CD4-positive, alpha-beta T cell (primary cell): Measurements from ENCODE around the gene MYBL2. TPM values are rescaled to one million over a fixed set of nuclear protein-coding genes. Genes with fewer than 3 reads are reported as not detected.

Experiments used
- ATAC-seq: fragments of 200-7000 bp; cut with Tn5 transposase; one replicate; pipeline ENCODE4 v1.10.0; 2022; ENCODE audit warnings: mild to moderate bottlenecking; ENCODE audit not compliant: poor library complexity
- CTCF ChIA-PET: fragments of 350-600 bp; sonication (Branson Sonifier 250); formaldehyde crosslinking; loops from one replicate; lab custom pipeline; 2021; ENCODE audit warnings: antibody characterized with exemption, inconsistent platforms; lab: Charles Lee
- POLR2A ChIA-PET: fragments of 350-600 bp; sonication (Branson Sonifier 250); formaldehyde crosslinking; loops from one replicate; lab custom pipeline; 2021; ENCODE audit warnings: antibody characterized with exemption, inconsistent platforms; lab: Charles Lee
- DNase-seq, 14 experiments: peaks; one replicate each; pipeline ENCODE4 v3.0.0-alpha.2; 2013 to 2020; ENCODE audit warnings: mixed read lengths in 2 of 14
- H3K27ac ChIP-seq, 2 donors: one replicate each; pipeline versions ENCODE4 v1.5.1 to v1.7.0; 2013; ENCODE audit warnings: low read length in 2 of 2, low read depth in 1 of 2, mild to moderate bottlenecking in 1 of 2
- H3K27me3 ChIP-seq, 2 experiments: 1 replicate in 1 of 2; 2 replicates in 1 of 2; pipeline versions ENCODE4 v1.6.1 to v1.7.0; 2013; ENCODE audit warnings: low read length in 2 of 2, control low read depth in 1 of 2, mild to moderate bottlenecking in 1 of 2, moderate library complexity in 1 of 2; ENCODE audit not compliant: insufficient read depth in 2 of 2, control insufficient read depth in 1 of 2
- H3K36me3 ChIP-seq: one replicate; pipeline ENCODE4 v1.6.1; 2013; ENCODE audit warnings: low read length, control low read depth; ENCODE audit not compliant: insufficient read depth
- H3K4me1 ChIP-seq: one replicate; pipeline ENCODE4 v1.6.1; 2013; ENCODE audit warnings: low read length, control low read depth; ENCODE audit not compliant: insufficient read depth
- H3K4me3 ChIP-seq: one replicate; pipeline ENCODE4 v1.5.1; 2013; ENCODE audit warnings: mild to moderate bottlenecking, low read length, moderate library complexity
- H3K9me3 ChIP-seq, 2 experiments: 1 replicate in 1 of 2; 2 replicates in 1 of 2; pipeline versions ENCODE4 v1.6.1 to v1.7.0; 2013; ENCODE audit warnings: low read length in 2 of 2, mild to moderate bottlenecking in 2 of 2, control low read depth in 1 of 2, moderate library complexity in 1 of 2; ENCODE audit not compliant: control insufficient read depth in 1 of 2, insufficient read depth in 1 of 2
- H3K27ac Mint-ChIP-seq: one replicate; pipeline ENCODE4 v1.8.0; 2020; ENCODE audit warnings: mixed read lengths
- H3K27me3 Mint-ChIP-seq: one replicate; pipeline ENCODE4 v1.8.0; 2021; ENCODE audit warnings: mixed read lengths
- H3K36me3 Mint-ChIP-seq: one replicate; pipeline ENCODE4 v1.8.0; 2021; ENCODE audit warnings: low read depth, mixed read lengths
- H3K4me1 Mint-ChIP-seq: one replicate; pipeline ENCODE4 v1.8.0; 2021; ENCODE audit warnings: low read depth, mixed read lengths
- H3K4me3 Mint-ChIP-seq: one replicate; pipeline ENCODE4 v1.8.0; 2020; ENCODE audit warnings: mild to moderate bottlenecking, mixed read lengths
- H3K9me3 Mint-ChIP-seq: one replicate; pipeline ENCODE4 v1.8.0; 2020; ENCODE audit warnings: mixed read lengths
- CTCF ChIP-seq: fragments of 200-600 bp; IDR thresholded peaks from one replicate; pipeline ENCODE4 v1.8.0; 2022; ENCODE audit warnings: antibody characterized with exemption, mild to moderate bottlenecking
- intact Hi-C, 2 experiments: fragments of 100-400 bp; cut with DNase I in 1 of 2; cut with micrococcal nuclease in 1 of 2; formaldehyde crosslinking; loops; one replicate each; pipeline versions ENCODE4 v1.15.1 to v1.9.0; 2023 to 2025; cut with DNase I, micrococcal nuclease
- total RNA-seq, 174 experiments: library from RNA in 2 of 174; stranded (reverse) in 2 of 174; gene quantifications; one replicate each; pipeline ENCODE4 v1.2.3 and lab custom pipeline; 2021 to 2026

The MYBL2 gene
- total RNA-seq, 2 experiments from 2014 or later, result 0.56 to 0.69 TPM

GRCh38 chr20:43669332-43669731 is 2.4 kb downstream of the MYBL2 start:
- intact Hi-C loops, result loop anchor here in 1 of 2 experiments (5.0 kb wide), 1 partner anchor 53 kb away; no protein-coding TSS in a partner anchor
- Mint-ChIP-seq H3K9me3 (no peaks in the 10 kb centered on the region), H3K27ac (no peak overlapping the region), H3K36me3 (no peaks in the 10 kb centered on the region), H3K4me1 (no peaks in the 10 kb centered on the region), H3K4me3 (no peak overlapping the region), H3K27me3 (peaks cover 37% of the 10 kb centered on the region)
- peaks cover 16 to 30% of the 10 kb centered on the region in 2 experiments for H3K27me3 ChIP-seq
- H3K27ac ChIP-seq, result no peak overlapping the region
- ATAC-seq, result no peak
- POLR2A ChIA-PET, result no interaction called here
- H3K9me3 ChIP-seq, result peaks cover 0 to 2% of the 10 kb centered on the region in 2 experiments
- H3K36me3 ChIP-seq, result no peaks in the 10 kb centered on the region
- CTCF ChIA-PET, result no interaction called here
- TF ChIP-seq CTCF, result no peak
- H3K4me1 ChIP-seq, result peaks cover 15% of the 10 kb centered on the region
- DNase-seq, result no peak
- no peak overlapping the region for H3K4me3 ChIP-seq

- Histone ChIP-seq H3K27me3 (peaks cover 16 to 30% of the 10 kb centered on the region in 2 experiments), H3K27ac (no peak overlapping the region), H3K36me3 (no peaks in the 10 kb centered on the region), H3K4me1 (peaks cover 15% of the 10 kb centered on the region), H3K9me3 (peaks cover 0 to 13% of the 10 kb centered on the region in 2 experiments), H3K4me3 (no peak overlapping the region)
- Mint-ChIP-seq H3K27me3 (peaks cover 37% of the 10 kb centered on the region), H3K4me1 (no peaks in the 10 kb centered on the region), H3K27ac (no peak overlapping the region), H3K9me3 (no peaks in the 10 kb centered on the region), H3K36me3 (no peaks in the 10 kb centered on the region), H3K4me3 (no peak overlapping the region)
- no peak for ATAC-seq
- POLR2A ChIA-PET, result no interaction called here
- intact Hi-C loops, result no loop called here
- DNase-seq, result no peak
- CTCF ChIA-PET, result no interaction called here
- TF ChIP-seq CTCF, result no peak
Measured at GRCh38 chr20:43670423-43670822, 3.5 kb downstream of the MYBL2 start.

- Mint-ChIP-seq H3K27ac (no peak overlapping the region), H3K36me3 (no peaks in the 10 kb centered on the region), H3K27me3 (peaks cover 10% of the 10 kb centered on the region), H3K4me1 (no peaks in the 10 kb centered on the region), H3K4me3 (no peak overlapping the region), H3K9me3 (no peaks in the 10 kb centered on the region)
- POLR2A ChIA-PET, result no interaction called here
- no peak for ATAC-seq
- Histone ChIP-seq H3K9me3 (peaks cover 0 to 13% of the 10 kb centered on the region in 2 experiments), H3K4me3 (no peak overlapping the region), H3K27ac (no peak overlapping the region), H3K36me3 (no peaks in the 10 kb centered on the region), H3K27me3 (peaks cover 0 to 5% of the 10 kb centered on the region in 2 experiments), H3K4me1 (no peaks in the 10 kb centered on the region)
- intact Hi-C loops, result no loop called here
- CTCF ChIA-PET, result no interaction called here
- no peak for DNase-seq
- no peak for TF ChIP-seq CTCF
Measured at GRCh38 chr20:43676368-43676767, 9.5 kb downstream of the MYBL2 start.
